Colon (tissue), 2 donors: ENCODE data around the gene STK40.

ENCODE experiments used
- FAIRE-seq: peaks from 2 replicates; lab custom pipeline; 2012; peaks lifted over from hg19 to GRCh38; lab: Jason Lieb, UNC
- donor health status: control.
- donor health status: control.

The STK40 gene

GRCh38 chr1:36343651-36344394 lies 41.9 kb downstream of the STK40 start:
- no peak for FAIRE-seq

DNA sequence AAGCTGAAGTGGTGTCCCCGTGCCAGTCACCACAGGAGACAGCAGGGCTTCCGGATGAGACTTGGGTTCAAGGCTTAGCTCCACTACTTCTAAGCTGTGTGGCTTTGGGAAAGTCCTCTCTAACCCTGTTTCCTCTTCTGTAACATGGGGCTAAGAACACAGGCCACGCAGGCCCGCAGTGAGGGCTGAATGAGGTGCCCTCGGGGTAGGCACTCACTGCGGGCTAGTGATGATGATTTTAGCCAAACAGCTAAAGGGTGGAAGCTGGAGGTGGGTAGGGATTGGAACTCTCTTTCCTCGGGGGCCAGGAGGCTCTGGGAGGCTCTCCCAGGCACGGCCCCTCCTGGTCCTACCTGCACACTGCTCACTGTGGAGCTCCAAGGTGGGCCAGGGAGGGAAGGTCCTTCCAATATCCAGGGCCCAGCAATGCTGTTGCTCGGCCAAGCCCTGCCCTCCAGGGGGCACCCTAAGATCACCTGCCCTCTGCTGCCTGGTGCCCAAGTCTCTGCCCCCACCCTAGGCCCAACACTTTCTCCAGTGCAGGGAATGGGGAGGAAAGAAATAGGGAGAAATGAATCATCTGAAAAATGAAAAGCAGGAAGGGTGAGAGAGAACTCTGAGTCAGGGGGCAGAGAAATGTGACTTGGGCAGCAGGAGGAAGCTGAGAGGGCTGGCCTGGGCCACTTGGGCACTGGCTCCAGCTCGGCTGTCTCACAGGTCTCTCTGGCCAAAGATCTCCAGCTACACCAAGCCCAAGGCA lies 43.1 kb downstream of the STK40 start:
- FAIRE-seq = no peak

GRCh38 chr1:36341626-36342320 lies 44.0 kb downstream of the STK40 start:
- no peak for FAIRE-seq

DNA sequence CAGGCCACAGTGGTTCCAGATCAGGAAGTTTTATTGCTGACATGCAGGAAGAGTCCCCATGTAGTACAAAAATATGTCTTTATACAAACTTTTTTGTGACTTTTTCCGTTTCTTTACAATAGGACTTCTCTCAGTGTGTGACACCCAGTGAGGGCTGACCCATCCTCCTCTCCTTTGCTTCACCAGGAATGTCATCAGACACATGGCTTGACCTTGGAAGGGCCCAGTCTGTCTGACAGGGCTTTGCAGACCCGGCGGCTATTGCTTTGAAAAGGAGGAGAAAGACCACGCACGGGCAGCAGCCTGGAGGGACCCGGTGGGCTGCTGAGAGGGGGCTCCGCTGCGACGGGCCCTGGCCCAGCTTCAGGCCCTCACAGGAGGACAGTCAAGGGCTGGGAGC lies 46.1 kb downstream of the STK40 start:
- no peak for FAIRE-seq

DNA sequence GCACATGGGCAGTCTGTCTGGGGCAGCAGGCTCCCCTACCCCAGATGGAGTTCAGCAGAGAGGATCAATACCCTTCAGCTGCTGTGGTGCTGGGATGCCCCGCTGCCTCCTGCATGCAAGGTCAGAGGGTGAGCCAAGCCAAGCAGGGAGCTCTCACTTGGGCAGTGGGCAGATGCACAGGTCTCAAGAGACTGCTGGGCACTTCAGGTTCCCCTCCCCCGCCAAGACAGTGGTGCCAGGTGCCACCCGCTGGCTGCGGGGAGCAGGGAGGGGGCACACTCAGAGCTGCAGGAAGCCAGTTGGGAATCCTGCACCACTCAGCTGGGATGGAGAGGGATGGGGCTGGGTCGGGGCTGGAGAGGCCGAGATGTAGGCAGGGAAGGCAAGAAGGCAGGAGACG lies 46.5 kb downstream of the STK40 start:
- FAIRE-seq = no peak

GRCh38 chr1:36337830-36338229 lies 47.9 kb downstream of the STK40 start:
- FAIRE-seq = no peak

DNA sequence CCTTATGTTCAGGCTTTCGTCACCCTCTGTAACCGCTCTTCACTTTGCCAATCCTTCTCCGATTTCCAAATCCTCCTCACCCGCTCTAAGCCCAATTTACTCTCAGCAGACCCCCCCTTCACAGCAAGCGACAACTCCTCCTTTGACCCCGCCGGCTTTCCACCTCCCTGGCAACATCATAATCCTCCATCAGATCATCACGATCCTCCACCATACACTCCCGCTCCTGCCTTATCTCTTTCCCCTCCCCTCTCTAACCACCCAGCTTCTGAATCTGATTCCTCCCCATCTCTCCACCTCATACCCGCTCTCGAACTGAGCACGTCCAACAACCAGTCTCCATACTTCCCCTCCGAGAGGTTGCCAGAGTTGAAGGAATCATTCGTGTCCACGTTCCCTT lies 54.8 kb downstream of the STK40 start:
- no peak for FAIRE-seq

DNA sequence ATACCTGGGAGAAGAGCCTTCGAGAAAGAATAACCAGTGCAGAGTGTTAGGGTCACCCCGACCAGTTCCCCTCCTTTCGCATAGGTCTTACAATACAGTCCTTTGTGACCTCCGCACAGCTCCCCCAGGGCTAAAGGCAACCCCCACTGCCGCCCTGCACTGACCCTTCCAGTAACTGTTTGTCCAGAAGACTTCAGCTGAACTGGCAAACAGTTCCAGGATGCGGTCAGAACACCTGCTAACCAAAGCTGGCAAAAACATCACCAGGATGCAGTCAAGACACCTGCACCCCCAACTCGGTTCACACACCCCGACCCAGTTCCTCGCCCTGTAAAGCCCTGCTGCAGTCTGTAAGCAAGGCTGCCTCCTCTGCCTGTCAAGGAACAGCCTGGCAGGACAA lies 55.9 kb downstream of the STK40 start:
- FAIRE-seq = no peak

- FAIRE-seq = no peak
Measured at GRCh38 chr1:36328713-36329112, 57.0 kb downstream of the STK40 start.

- no peak for FAIRE-seq
Measured at GRCh38 chr1:36328088-36328480, 57.6 kb downstream of the STK40 start.

GRCh38 chr1:36327421-36328087 lies 58.2 kb downstream of the STK40 start:
- no peak for FAIRE-seq

DNA sequence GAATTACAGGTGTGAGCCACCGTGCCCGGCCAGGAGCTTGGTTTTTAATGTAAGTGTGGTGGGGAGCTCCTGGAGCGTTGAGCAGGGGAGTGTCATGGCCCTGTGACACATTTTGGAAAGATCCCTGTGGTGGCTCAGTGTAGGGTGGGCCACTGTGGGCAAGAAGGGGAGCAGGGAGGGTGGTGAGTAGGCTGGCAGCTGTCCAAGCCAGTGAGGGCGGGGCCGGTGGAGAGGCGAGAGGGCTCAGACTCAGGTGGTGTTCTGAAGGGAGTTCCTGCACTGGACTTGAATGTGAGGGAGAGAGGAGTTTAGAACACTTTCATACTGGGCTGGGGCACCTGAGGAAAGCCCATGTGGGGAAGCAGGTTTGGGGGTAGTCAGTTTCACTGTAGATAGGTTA lies 59.2 kb downstream of the STK40 start:
- FAIRE-seq = no peak

- no peak for FAIRE-seq
Measured at GRCh38 chr1:36324353-36324703, 61.4 kb downstream of the STK40 start.

- no peak for FAIRE-seq
Measured at GRCh38 chr1:36323636-36324352, 61.9 kb downstream of the STK40 start, which contains the start of gene EVA1B. EVA1B (minus strand) TSS chr1:36323645; CDS start chr1:36323037, 608 bp downstream.

DNA sequence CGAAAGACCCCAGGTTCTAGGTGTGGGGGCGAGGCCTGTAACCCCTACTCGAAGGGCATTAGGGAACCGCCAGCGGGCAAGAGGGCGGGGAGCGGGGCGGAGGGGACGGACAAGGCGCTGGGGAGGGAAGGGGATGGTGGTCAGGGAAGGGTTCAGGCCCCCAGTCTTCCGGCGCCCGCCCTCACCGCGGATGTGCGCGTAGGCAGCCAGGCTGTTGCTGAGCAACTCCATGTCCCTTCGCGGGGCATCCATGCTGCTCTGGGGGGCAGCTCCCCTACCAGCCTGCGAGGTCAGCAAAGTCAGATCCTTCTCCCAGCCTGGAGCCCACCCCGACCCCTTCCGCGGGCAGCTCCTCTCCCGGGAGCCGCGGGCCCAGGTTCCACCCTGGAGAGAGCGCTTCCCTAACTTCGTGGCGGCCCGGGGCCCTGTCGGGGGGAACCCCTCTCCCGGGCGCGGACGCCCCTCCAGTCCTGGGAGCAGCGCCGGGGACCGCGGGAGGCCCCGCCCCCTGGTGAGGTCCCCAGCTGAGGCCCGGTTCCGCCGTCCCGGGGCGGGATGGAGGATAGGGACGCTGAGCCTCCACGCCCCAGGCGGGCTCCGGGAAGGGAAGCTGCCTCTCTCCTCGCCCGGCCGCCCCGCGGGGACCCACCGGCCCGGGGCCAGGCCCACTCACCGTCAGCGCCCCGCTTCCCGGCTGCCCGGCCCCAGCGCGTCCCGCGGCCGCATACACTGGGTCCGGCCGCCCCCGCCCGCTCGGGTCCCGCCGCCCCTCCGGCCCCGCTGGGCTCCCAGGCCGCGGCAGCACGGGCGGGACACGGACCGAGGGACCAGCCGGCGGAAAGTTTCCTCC lies 62.7 kb downstream of the STK40 start:
- no peak for FAIRE-seq

GRCh38 chr1:36322041-36322785 lies 63.5 kb downstream of the STK40 start:
- FAIRE-seq = no peak

- FAIRE-seq = no peak
Measured at GRCh38 chr1:36321119-36321951, 64.4 kb downstream of the STK40 start.

GRCh38 chr1:36320767-36321118 lies 65.0 kb downstream of the STK40 start:
- FAIRE-seq = no peak

DNA sequence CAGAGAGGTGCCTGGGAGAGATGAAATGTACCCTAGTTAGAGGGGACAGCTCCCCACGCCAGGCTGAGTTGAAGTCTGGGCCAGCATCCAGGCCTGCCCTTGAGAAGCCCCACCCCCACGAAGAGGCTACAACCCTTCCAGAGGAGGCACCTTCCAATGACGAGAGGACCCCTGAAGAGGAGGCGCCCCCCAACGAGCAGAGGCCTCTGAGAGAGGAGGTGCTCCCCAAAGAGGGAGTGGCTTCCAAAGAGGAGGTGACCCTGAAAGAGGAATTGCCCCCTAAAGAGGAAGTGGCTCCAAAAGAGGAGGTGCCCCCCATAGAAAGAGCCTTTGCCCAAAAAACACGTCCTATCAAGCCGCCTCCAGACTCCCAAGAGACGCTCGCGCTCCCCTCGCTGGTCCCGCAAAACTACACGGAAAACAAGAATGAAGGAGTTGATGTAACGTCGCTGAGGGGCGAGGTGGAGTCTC lies 65.4 kb downstream of the STK40 start:
- FAIRE-seq = no peak
